Brain microvascular endothelial cell (primary cell): Measurements from ENCODE around the gene MROH8.

Source experiments
- DNase-seq: peaks from one replicate; pipeline ENCODE4 v3.0.0-alpha.2; 2020
- H3K27ac ChIP-seq: fragments of 250-450 bp; sonication (Bioruptor Pico); 2 replicates; pipeline ENCODE4 v1.5.1; 2020; ENCODE audit warnings: mild to moderate bottlenecking, moderate library complexity
- H3K27me3 ChIP-seq: fragments of 250-450 bp; sonication (Bioruptor Pico); replicated peaks from 2 replicates; pipeline ENCODE4 v1.5.1; 2020; ENCODE audit warnings: mild to moderate bottlenecking
- H3K36me3 ChIP-seq: fragments of 250-450 bp; sonication (Bioruptor Pico); replicated peaks from 2 replicates; pipeline ENCODE4 v1.5.1; 2020; ENCODE audit warnings: mild to moderate bottlenecking
- H3K4me3 ChIP-seq: 2 replicates; pipeline ENCODE4 v1.5.1; 2011; ENCODE audit warnings: low read depth, mild to moderate bottlenecking, control low read depth, low read length, moderate library complexity
- CTCF ChIP-seq: IDR thresholded peaks from 2 replicates; pipeline ENCODE4 v1.5.1; 2011; ENCODE audit warnings: low read depth, mild to moderate bottlenecking, moderate library complexity, low read length, control low read depth, inconsistent platforms; ENCODE audit errors: missing control alignments
- in situ Hi-C: cut with HindIII; loops from 2 replicates; pipeline ENCODE4 v1.10.0; 2017; ENCODE audit warnings: low sequenced_read_pairs, low pct_ligation_motif_present

The MROH8 gene

GRCh38 chr20:37204056-37204455 lies 24.7 kb upstream of the MROH8 start:
- no peak for TF ChIP-seq CTCF
- no peak for DNase-seq
- Histone ChIP-seq H3K27ac (no peak overlapping the region), H3K27me3 (no peaks in the 10 kb centered on the region), H3K4me3 (no peak overlapping the region), H3K36me3 (peaks cover 57% of the 10 kb centered on the region)
- in situ Hi-C loops: no loop called here

- Histone ChIP-seq H3K27me3 (no peaks in the 10 kb centered on the region), H3K36me3 (peaks cover 53% of the 10 kb centered on the region), H3K27ac (peak overlapping the region; percentile 87), H3K4me3 (no peak overlapping the region)
- peak; percentile 91 for DNase-seq
- peak; percentile 86 for TF ChIP-seq CTCF
- in situ Hi-C loops: no loop called here
These were observed 23.1 kb upstream of the MROH8 start for GRCh38 chr20:37202267-37202943.

- Histone ChIP-seq H3K27me3 (no peaks in the 10 kb centered on the region), H3K4me3 (no peak overlapping the region), H3K27ac (peak overlapping the region; percentile 87), H3K36me3 (peaks cover 49% of the 10 kb centered on the region)
- no peak for DNase-seq
- in situ Hi-C loops: no loop called here
- TF ChIP-seq CTCF: no peak
These were observed 22.4 kb upstream of the MROH8 start for GRCh38 chr20:37201827-37202162.

- Histone ChIP-seq H3K27me3 (no peaks in the 10 kb centered on the region), H3K36me3 (peaks cover 49% of the 10 kb centered on the region), H3K4me3 (no peak overlapping the region), H3K27ac (peak overlapping the region; percentile 87)
- DNase-seq: no peak
- in situ Hi-C loops: no loop called here
- TF ChIP-seq CTCF: no peak
These were observed 21.8 kb upstream of the MROH8 start for GRCh38 chr20:37200926-37201826.

GRCh38 chr20:37200376-37200775 lies 21.0 kb upstream of the MROH8 start:
- Histone ChIP-seq H3K36me3 (peaks cover 49% of the 10 kb centered on the region), H3K4me3 (no peak overlapping the region), H3K27ac (no peak overlapping the region), H3K27me3 (no peaks in the 10 kb centered on the region)
- TF ChIP-seq CTCF: no peak
- DNase-seq: no peak
- in situ Hi-C loops: no loop called here
